GM12873 (cell line): ENCODE measurements around the gene CNTNAP2.

Source experiments
- TF ChIP-seq, protein P1 (sequence below): IDR thresholded peaks from 2 replicates; pipeline ENCODE4 v1.5.1; 2012; ENCODE audit warnings: low read depth, mild to moderate bottlenecking, moderate library complexity, low read length, control low read depth; ENCODE audit not compliant: insufficient read depth; ENCODE audit errors: missing control alignments

The CNTNAP2 gene

DNA sequence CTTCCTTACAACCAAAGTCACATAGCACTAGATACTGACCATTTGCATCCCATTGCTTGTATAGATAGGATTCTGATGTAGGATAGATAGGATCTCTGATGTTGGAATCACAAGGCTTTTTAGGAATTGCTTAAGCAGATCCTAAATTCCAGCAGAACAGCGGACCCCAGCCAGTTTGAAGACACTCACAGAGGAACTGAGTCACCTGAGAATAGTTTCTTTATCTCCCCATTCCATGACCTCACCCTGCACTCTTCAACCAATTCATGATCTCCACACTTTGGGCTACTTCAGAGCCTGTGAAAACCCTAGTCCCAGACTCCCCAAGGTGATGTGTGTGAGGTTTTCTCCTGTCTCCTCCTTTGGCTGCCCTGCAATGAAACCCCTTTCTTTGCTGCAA is 179.4 kb downstream of the CNTNAP2 start:
- TF ChIP-seq, protein P1, sequence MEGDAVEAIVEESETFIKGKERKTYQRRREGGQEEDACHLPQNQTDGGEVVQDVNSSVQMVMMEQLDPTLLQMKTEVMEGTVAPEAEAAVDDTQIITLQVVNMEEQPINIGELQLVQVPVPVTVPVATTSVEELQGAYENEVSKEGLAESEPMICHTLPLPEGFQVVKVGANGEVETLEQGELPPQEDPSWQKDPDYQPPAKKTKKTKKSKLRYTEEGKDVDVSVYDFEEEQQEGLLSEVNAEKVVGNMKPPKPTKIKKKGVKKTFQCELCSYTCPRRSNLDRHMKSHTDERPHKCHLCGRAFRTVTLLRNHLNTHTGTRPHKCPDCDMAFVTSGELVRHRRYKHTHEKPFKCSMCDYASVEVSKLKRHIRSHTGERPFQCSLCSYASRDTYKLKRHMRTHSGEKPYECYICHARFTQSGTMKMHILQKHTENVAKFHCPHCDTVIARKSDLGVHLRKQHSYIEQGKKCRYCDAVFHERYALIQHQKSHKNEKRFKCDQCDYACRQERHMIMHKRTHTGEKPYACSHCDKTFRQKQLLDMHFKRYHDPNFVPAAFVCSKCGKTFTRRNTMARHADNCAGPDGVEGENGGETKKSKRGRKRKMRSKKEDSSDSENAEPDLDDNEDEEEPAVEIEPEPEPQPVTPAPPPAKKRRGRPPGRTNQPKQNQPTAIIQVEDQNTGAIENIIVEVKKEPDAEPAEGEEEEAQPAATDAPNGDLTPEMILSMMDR = no peak

DNA sequence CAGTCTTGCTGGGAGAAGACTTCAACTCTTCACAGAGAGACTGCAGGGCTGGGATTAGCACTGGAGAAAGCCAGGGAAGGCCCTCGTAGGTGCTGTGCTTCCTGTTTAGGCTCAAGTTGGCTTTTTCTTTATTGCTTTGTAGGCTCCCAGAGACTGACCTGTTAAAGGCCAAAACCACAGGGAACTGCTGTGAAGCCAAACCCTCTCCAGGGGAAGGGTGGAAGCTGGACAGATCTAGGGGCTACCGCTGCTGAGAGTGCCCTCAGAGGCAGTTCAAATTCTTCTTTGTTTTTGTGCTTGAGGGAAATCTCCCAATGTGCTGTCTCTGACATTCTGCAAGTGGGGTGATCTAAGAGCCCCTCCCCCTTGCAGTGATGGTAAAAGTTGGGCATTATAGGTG is 198.4 kb downstream of the CNTNAP2 start:
- TF ChIP-seq, protein P1 = no peak

DNA sequence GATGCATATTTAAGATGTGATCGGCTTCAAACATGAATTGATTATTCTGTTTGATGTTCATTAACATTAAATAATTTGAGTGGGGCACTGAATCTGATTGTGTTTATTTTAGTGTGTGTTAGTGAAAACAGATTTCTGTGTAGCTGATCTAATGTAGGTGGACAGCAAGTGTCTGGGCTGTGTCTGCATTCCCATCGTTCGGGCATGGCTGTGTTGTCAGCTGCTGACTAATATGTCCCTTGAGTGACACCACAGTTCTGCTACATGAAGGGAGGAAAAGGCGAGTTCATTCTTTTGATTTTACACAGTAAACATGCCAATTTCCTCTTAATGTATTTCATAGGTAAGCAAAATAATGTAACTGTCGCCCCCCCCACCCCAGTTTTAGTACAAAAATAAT is 203.0 kb downstream of the CNTNAP2 start:
- TF ChIP-seq, protein P1 = no peak

DNA sequence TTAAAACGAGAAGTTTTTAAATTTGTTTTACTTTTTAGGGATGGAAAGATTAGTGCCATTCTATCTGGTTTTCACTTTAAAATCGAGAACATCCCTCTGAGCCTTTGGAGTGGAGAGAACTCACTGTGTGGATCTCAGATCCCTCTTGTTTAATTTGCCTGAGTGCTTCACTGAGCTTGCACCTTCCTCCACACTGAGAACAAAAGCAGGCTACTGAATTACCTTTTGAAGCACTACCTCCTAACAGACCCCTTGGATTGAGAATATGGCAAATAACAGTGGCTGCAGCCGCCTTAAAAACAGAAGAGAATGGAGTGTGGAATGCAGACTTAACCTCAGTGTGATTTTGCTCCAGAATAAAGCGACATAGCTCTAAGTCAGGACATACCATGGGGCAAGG is 204.7 kb downstream of the CNTNAP2 start:
- TF ChIP-seq, protein P1 = no peak

DNA sequence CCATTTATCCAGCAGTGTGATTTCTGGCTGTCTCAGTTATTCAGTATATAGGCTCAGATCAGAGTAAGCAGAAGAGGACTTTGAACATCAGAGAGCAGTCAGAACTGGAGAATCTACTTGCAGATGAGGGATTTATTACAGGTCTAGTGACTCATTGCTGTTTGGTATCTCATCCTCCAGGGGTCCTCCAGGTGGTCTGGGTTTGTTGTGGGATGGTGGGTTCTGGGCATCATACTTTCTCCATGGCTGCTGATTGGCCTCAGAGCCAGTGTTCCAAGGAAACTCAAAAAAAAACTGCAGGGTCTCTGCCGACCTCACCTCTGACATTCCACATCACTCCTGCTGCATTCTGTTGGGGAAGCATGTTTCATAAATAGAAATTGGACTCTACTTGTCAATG is 214.8 kb downstream of the CNTNAP2 start:
- TF ChIP-seq, protein P1 = no peak

DNA sequence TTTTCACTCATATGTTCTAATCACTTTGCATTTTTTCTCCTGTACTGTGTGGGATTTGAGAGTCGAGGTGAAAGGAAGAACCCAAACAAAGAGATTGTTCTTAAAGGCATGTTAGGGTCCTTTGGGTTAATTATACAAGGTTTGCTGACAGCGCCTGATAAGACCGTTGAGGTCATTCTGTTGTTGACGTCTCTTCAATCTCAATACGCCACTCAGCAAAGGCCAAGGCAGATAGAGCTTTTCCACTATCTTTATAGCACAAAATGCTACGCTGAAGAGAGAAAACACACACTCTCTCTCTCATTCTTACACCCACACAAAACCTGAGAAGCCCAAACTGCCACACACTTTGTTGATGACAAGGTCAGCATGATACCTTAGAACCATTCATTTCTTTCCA is 228.7 kb downstream of the CNTNAP2 start:
- TF ChIP-seq, protein P1 = no peak

DNA sequence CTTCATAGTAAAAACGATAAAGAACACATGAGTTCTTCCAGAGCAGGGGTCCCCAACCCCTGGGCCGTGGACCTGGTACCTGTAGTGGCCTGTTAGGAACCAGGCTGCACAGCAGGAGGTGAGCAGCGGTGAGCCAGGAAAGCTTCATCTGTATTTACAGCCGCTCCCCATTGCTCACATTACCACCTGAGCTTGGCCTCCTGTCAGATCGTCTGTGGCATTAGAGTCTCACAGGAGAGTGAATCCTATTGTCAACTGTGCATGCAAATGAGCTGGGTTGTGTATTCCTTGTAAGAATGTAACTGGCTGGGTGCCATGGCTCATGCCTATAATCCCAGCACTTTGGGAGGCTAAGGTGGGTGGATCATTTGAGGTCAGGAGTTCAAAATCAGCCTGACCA is 229.5 kb downstream of the CNTNAP2 start:
- TF ChIP-seq, protein P1 = no peak
